Neutrophil (primary cell): Measurements from ENCODE around the gene PDE8A.

Experiments used
- H3K27ac ChIP-seq: fragments of 200-600 bp; sonication (generic); 2 replicates; pipeline ENCODE4 v1.5.1; 2016; ENCODE audit warnings: mild to moderate bottlenecking, moderate library complexity
- H3K27me3 ChIP-seq: fragments of 200-600 bp; sonication (generic); 2 replicates; pipeline ENCODE4 v1.6.0; 2016; ENCODE audit warnings: mild to moderate bottlenecking
- H3K36me3 ChIP-seq: fragments of 200-600 bp; sonication (generic); 2 replicates; pipeline ENCODE4 v1.5.1; 2017
- H3K4me1 ChIP-seq, 2 experiments: fragments of 200-600 bp in 1 of 2; sonication (generic) in 1 of 2; 1 replicate in 1 of 2; 2 replicates in 1 of 2; pipeline versions ENCODE4 v1.5.1 to v1.6.1; 2013 to 2016; ENCODE audit warnings: low read depth in 1 of 2, low read length in 1 of 2, mild to moderate bottlenecking in 1 of 2, moderate library complexity in 1 of 2; ENCODE audit not compliant: control insufficient read depth in 1 of 2, insufficient read depth in 1 of 2
- H3K4me3 ChIP-seq, 2 experiments: fragments of 200-600 bp in 1 of 2; sonication (generic) in 1 of 2; 1 replicate in 1 of 2; 2 replicates in 1 of 2; pipeline ENCODE4 v1.5.1; 2013 to 2016; ENCODE audit warnings: low read depth in 1 of 2, low read length in 1 of 2, mild to moderate bottlenecking in 1 of 2, moderate library complexity in 1 of 2
- H3K9me3 ChIP-seq: fragments of 200-600 bp; sonication (generic); 2 replicates; pipeline ENCODE4 v1.5.1; 2016
- CTCF ChIP-seq: fragments of 200-600 bp; sonication (generic); IDR thresholded peaks from 2 replicates; pipeline ENCODE4 v1.5.1; 2016; ENCODE audit warnings: antibody characterized with exemption

The PDE8A gene

GRCh38 chr15:85151861-85152260 is 170.2 kb downstream of the PDE8A start:
- Histone ChIP-seq H3K9me3 (no peaks in the 10 kb centered on the region), H3K27me3 (no peaks in the 10 kb centered on the region), H3K36me3 (no peaks in the 10 kb centered on the region), H3K27ac (no peak overlapping the region), H3K4me1 (no peaks in the 10 kb centered on the region), H3K4me3 (no peak overlapping the region)
- no peak for TF ChIP-seq CTCF

- Histone ChIP-seq H3K4me3 (no peak overlapping the region), H3K9me3 (no peaks in the 10 kb centered on the region), H3K4me1 (no peaks in the 10 kb centered on the region), H3K36me3 (no peaks in the 10 kb centered on the region), H3K27me3 (no peaks in the 10 kb centered on the region), H3K27ac (no peak overlapping the region)
- TF ChIP-seq CTCF = no peak
These were observed 172.4 kb downstream of the PDE8A start for GRCh38 chr15:85154061-85154460.

- no peaks in the 10 kb centered on the region for H3K27me3 ChIP-seq
- no peak overlapping the region for H3K27ac ChIP-seq
- TF ChIP-seq CTCF = no peak
- no peaks in the 10 kb centered on the region for H3K9me3 ChIP-seq
- H3K36me3 ChIP-seq = no peaks in the 10 kb centered on the region
- no peak overlapping the region for H3K4me3 ChIP-seq
- no peaks in the 10 kb centered on the region for H3K4me1 ChIP-seq
These were observed 173.7 kb downstream of the PDE8A start for GRCh38 chr15:85155360-85155759.

- Histone ChIP-seq H3K27me3 (no peaks in the 10 kb centered on the region), H3K4me3 (no peak overlapping the region), H3K27ac (no peak overlapping the region), H3K4me1 (no peaks in the 10 kb centered on the region), H3K36me3 (no peaks in the 10 kb centered on the region), H3K9me3 (no peaks in the 10 kb centered on the region)
- no peak for TF ChIP-seq CTCF
These were observed 174.2 kb downstream of the PDE8A start for GRCh38 chr15:85155857-85156256.

- Histone ChIP-seq H3K27me3 (no peaks in the 10 kb centered on the region), H3K36me3 (no peaks in the 10 kb centered on the region), H3K4me1 (no peaks in the 10 kb centered on the region), H3K27ac (no peak overlapping the region), H3K4me3 (no peak overlapping the region), H3K9me3 (no peaks in the 10 kb centered on the region)
- no peak for TF ChIP-seq CTCF
These were observed 175.7 kb downstream of the PDE8A start for GRCh38 chr15:85157344-85157743.

- Histone ChIP-seq H3K4me3 (no peak overlapping the region), H3K4me1 (no peaks in the 10 kb centered on the region), H3K9me3 (peaks cover 6% of the 10 kb centered on the region), H3K27me3 (peaks cover 13% of the 10 kb centered on the region), H3K36me3 (no peaks in the 10 kb centered on the region), H3K27ac (no peak overlapping the region)
- TF ChIP-seq CTCF = no peak
These were observed 180.6 kb downstream of the PDE8A start for GRCh38 chr15:85162237-85162636.
